Hematopoietic multipotent progenitor cell treated with erythropoietin and hydrocortisone succinate and interleukin-3 and kit ligand, for 8 days (in vitro differentiated cells): Measurements from ENCODE around the gene LRRC1.
A peak's percentile ranks its signal among the peaks of the same experiment; 100 is the strongest.

Source experiments
- DNase-seq: peaks from one replicate; pipeline ENCODE4 v3.0.0-alpha.2; 2015

The LRRC1 gene

DNA sequence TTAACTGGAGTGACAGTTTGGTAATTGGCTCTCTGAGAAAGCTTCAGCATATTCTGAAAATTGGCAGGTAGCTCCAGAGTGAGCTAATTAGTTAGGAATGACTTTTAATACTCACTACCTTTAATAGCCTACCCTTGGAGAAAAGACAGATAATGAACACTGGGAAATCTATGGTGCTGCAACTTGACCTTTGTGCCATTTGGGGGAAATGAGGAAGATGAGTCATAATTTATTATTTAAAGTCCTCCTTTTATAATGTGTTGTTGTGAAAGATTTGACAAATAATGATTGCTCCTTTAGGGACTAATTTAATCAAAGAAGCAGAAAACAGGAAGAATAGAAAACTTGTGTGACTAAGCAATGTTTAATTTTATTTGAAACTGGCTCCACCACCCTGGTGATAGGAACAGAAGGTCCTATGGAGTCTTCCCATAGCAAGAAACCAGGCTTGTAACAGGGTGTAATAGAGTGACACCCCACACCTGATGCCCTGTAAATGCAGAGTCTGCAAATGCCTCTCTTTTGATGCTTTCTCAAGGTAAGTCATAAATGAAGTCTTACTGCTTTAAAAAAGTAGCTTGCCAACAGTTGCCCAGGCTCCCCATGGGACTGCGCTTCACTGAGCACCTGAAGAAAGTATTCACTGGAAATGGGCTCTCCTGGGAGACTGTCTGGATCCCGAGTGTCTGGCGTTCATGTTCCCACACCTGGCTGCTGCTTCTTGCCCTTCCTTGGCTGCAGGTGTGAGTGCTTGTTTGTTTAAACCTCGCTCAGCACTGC is 134.4 kb downstream of the LRRC1 start:
- DNase-seq: no peak

DNA sequence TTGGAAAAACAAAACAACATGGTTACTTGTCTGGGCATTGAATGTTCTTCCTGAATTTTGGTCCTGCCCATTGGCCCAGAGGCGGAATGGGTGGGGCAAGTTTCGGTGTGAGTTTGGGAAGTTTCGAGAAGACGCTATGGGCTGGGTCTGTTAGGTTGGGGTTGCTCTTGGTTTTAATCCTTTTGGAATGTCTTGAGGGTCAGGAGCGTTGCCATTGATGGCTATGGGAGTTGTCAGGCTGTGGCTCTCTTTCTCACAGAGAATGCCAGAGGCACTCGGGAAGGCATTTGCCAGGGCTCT is 135.0 kb downstream of the LRRC1 start:
- DNase-seq: no peak

DNA sequence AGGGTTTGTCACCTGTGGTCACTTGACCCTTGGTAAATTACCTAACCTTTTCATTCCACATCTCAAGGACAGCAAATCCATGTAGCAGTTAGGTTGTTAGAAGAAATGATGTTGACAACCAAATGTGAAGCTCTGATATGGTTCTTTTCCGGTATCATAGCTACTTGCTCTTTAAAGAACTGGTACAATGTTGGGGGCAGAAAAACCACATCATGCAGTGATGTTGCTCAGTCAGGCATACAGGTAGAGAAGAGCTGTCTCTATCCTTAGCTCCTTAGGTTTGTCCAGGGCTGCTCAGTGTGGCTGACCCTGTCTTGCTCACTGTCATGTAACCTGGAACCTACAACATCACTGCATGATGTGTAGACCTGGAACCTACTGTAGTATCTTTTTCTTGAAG is 135.5 kb downstream of the LRRC1 start:
- DNase-seq: no peak

DNA sequence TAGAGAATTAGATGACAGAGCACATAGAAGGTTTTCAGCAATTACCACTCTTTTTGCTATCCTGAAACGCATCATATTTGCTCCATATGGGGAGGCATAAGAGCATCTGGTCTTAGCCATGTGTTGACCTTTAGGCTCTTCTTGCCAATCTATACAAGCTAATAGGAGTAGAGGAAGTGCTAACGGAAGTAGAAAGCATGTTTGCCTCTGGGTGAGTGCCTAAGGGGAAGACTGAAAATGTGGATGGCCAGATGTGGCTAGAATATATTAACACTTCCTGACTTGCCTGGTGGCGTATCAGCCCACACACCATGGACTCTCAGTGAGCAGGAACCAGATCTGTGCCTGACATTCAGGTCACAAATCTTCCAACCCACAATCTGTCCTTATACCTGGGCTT is 136.3 kb downstream of the LRRC1 start:
- no peak for DNase-seq

DNA sequence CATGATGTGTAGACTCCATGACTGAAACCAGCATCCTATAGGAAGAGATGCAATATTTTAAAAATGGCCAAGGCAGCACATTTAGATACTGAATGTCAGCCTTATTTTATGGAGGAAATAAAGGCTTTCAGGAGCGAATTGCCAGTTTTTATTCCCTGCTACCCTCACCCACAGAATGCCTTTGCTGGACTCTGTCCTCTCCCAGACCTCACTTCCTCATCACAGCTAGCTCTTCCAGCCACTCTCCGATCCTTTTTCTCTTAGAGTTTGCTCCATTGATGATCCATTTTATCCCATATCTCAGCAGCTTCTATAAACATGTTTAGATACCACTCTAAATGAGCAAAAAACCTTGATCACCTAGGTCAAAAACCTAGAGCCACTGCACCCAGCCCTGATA is 137.7 kb downstream of the LRRC1 start:
- no peak for DNase-seq

DNA sequence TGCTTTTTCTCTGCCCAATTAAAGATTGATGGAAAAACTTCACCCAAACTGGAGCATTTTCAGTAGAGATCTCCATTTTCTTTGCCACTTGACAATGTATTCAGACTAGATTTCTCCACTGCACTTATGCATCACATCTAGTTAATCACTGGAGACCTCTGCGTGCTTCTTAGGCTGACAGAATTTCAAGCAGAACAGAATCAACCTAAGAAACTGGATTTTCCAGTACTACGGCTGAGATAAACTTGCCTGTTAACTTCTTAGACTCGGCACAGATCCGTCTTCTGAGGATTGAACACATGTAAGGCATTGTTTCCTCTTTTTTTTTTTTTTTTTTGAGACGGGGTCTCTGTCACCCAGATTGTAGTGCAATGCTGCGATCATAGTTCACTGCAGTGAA is 139.2 kb downstream of the LRRC1 start:
- no peak for DNase-seq

DNA sequence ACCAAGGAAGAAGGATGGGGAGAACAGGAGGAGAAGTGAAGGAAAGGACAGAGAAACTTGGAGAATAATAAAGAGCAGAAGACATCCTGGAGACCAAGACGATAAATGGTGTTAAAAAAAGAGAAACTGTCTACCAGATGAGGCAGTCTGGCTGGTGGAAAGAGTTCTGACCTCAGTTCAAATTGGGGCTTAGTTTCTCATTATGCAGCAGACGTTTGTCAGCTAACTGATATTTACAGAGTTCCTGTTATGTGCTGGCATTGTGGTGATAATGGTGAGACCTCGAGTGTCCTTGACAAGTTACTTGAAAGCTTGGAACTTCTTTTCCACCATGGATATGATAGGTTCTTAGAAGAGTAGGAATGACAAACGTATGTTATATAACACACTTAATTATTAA is 142.7 kb downstream of the LRRC1 start:
- DNase-seq: no peak

DNA sequence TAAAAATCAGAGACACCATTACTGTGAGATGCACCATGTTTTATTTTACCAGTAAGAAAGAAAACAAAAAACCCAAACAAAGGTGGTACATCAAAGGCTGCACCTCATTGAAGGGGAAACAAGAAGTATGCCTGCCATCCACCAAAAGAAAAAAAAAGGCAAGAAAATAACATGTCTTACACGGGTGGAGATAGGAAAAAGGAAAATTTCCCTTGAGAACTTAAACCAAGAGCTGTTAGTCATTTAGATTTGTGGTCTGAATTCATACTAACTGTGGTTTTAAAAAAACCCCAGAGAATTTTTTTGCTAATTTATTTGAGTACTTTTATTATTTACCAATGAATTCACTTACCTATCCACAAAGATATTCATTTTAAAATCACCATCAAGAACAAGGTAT is 144.0 kb downstream of the LRRC1 start:
- no peak for DNase-seq

DNA sequence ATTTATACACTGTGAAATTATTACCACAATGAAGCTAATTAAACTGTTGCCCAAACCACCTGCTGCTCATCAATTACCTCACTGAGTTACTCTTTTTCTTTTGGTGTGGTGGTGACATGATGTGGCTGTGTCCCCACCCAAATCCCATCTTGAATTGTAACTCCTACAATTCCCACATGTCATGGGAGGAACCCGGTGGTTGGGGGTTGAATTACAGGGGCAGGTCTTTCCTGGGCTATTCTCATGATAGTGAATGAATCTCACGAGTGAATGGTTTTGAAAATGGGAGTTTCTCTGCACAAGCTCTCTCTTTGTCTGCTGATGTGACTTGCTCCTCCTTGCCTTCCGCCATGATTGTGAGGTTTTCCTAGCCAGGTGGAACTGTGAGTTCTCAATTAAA is 145.0 kb downstream of the LRRC1 start:
- DNase-seq: no peak

DNA sequence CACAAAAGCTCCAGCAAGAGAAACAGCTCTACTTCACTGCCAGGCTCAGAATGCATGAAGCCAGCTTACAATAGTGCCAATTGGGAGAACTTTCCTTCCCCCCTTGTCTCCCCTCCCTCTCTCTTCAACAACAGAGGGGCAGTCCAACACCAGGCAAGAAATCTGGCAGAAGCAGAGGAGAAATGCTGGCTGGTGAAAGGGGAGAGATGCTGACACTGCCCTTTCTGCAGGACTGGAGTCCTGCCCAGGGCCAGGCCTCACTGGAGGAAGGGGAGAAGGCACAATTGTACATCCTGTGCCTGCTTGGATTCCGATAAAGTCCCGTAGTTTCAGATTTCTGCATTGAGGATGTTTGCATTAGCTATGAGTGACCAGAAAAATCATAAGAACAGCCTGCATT is 148.6 kb downstream of the LRRC1 start:
- no peak for DNase-seq

DNA sequence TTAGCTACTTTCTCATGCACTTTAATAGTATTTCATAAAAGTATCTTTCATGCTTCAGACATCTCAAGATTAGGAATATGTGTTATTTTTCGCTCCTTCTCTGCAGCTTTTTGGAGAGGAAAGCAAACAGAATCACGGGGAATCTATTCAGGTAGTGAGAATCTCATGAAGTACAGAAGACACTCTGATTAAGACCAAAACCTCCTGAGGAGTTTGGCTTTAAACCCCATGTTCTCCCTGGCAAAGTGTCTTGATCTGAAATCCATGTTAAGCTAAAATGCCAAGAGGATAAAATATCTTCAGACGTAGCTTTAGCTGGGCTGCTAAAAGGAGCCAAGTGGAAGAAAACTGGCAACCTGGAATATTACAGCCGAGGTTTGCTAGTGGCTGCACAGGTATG is 149.3 kb downstream of the LRRC1 start:
- no peak for DNase-seq

DNA sequence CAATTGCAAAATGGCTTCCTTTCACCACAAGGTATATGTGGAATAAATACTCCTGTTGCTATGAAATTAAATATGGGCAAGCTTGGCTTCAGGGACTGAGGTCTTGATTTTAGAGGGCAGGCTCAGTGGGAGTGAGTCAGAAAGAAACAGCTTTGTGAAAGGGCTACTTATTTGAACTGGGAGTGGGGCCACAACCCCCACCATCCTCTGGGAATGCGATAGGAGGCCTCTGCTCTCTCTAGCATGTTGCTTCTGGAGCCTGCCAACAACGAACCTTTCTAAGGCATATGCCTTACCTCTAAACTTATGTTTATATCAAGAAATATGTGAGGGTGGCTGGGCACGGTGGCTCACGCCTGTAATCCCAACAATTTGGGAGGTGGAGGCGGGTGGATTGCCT is 149.7 kb downstream of the LRRC1 start:
- no peak for DNase-seq

DNA sequence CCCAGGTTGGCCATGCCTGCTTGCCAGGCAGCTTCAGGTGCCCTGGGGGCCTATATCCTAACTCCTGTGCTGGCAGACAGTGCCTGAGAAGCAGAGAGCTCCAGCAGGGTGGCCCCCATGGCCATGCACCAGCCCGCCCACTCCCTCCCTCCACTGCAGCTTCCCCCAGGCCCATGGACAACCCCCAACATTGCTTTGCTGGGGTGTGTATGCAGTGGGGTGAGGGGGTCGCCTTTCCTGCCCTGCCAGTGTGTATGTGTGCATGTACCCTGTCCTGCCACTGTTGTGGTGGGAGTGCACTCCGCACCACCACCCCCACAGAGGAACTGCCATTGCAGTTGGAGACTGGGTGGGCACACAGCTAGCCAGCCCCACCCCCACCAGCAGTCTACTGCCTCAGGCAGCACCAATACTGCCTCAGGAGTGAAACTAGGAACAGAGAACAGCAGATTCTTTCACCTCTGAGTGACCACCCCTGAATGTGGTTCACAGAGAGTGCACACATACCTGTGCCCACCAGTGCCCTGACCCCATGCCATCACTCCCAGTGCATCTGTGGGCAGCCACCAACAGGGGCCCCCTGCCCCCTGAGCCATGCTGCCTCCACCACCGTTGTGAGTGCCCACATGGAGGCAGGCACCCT is 151.1 kb downstream of the LRRC1 start:
- DNase-seq: no peak

DNA sequence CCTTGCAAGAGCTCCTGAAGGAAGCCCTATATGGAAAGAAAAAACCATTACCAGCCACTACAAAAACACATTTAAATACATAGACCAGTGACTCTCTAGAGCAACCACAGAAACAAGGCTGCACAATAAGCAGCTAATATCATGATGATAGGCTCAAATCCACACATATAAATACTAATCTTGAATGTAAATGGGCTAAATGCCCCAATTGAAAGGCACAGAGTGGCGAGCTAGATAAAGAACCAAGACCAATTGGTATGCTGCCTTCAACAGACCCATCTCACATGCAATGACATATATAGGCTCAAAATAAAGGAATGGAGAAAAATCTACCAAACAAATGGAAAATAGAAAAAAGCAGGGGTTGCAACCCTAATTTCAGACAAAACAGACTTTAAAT is 153.0 kb downstream of the LRRC1 start:
- DNase-seq: no peak

DNA sequence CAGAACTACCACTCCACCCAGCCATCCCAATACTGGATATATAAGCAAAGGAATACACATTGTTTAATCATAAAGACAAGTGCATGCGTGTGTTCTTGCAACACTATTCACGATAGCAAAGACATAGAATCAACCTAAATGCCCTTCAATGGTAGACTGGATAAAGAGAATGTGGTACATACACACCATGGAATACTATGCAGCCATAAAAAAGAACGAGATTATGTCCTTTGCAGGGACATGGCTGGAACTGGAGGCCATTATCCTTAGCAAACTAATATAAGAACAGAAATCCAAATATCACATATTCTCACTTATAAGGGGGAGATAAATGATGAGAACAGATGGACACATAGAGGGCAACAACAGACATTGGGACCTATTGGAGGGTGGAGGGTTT is 156.6 kb downstream of the LRRC1 start:
- DNase-seq: no peak

DNA sequence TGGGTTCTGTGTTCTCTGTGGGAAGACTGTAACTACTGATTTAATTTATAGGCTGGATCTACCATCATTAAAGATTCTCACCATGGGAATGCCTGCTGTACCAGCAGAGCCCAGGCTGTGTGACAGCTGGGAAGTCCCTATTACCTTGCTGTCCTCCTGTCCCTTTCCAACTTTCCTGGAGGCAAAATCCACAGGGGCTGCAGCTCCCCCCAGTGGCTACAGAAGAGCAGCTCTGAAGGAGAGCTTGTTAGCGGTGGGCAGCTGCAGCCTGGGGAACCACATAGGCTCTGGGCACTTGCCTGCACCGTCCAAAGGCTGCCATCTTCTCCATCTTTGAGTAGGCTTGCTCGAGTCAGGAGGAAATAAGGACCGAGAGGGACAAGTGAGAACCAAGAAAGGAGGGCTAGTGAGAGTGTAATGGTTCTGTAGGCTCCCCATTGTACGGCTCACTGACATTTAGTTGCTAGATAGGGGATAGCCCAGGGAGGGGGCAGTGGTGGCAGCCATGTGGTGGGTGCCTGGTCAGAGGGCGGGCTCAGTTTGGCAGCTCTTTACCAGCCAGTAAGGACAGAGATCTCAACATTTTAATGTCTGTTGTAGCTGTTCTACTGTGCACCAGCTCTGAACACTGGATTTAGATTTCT is 161.4 kb downstream of the LRRC1 start:
- DNase-seq: peak; percentile 11

DNA sequence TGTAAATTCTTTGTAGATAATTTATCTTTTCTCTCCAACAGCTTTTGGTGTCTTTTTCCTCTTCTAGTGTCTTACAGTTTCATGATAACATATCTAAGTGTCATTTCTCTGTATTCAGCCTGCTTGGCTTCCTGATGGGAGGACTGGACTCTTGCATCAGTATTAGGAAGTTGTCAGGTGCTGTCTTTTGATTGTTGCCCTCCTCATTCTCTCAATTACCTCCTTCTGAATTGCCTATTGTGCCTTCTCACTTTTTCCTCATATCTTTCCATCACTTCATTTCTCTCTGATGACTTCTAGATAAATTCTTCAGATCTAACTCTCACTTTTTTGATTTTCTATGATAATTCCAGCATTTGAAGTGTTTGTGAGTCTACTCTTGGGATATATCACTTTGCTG is 162.0 kb downstream of the LRRC1 start:
- DNase-seq: no peak

DNA sequence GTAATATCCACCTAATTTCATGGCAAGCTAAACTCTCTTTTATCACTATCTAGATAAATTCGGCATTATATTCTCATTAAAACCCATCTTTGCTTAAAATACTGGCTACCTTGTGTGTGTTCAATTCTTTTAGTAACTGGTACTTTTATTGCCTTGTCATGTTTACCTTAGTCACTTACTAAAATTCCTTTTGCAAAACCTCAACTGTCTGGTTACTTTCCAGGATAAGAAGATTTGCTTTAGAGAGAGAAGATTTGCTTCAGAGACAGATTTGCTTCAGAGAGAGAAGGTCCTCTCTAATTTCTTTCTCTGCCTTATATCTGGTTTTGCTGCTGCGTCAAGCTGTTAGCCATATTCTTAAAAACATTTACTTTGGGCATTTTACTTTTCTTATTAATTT is 164.9 kb downstream of the LRRC1 start:
- no peak for DNase-seq

DNA sequence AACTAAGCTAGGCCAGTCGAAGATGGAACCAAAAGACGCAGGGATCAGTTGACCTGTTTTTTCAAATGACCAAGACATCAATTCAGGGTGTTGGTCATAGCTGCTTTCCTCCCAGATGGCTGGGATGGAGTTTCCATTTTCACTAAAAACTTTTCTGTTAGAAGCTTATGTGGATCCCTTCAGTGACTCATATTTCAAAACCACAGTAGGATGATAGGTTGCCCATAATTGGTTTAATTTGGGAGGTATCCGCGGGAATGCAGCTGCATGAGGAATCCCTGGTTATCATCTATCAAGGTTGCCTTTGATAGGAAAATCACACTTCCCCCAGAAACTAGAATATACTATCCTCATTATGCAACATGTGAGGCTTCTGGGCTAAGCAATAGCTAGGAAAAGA is 165.5 kb downstream of the LRRC1 start:
- DNase-seq: no peak

DNA sequence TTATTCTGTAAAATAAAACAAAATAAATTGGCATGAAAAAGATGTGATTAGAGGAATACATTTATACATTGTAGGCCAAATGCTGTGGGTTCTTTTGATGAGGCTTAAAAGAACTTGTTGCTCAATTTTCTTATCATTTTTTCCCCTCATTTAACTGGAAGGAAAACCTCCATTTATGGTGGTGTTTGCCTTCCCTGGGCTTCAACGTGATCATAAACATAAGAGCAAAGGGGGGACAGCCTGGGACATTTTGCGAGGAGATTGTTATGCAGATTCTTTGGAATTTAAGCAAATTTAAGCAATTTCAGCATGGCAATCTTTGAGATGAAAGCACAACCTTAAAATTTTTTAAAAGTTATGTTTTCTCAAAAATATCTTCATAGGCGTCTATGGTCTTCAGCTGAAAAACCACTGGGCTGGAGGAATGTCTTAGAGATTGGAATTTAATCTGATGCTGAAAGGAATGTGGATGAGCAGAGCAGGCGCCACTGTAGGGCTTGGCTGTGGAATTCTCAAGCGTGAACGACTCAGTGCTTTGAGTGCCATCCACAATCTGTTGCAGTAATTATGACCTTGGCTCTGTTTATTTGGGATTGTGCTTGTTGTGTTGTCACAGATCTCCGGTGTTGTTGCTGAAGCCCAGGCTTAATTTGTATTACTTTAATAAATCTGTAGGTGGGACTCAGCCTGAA is 167.0 kb downstream of the LRRC1 start:
- DNase-seq: no peak

DNA sequence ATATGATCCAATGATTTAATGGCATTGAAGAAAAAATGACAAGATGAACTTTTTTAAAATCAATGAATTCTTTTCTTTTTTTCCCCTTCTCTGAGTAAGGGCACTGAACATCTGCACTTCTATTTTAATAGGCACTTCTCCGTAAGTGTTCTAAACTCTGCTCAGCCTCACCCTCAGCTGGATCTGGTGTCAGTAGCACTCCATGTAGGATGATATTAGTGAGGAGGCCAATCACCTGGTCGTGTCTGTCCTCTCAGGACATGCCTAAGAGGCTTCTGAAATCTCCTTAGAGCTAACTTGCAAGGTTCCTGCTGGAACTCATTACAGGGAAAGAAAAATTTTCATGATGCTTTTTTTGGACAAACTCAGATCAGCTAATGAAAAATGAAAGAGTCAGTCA is 167.8 kb downstream of the LRRC1 start:
- DNase-seq: no peak

DNA sequence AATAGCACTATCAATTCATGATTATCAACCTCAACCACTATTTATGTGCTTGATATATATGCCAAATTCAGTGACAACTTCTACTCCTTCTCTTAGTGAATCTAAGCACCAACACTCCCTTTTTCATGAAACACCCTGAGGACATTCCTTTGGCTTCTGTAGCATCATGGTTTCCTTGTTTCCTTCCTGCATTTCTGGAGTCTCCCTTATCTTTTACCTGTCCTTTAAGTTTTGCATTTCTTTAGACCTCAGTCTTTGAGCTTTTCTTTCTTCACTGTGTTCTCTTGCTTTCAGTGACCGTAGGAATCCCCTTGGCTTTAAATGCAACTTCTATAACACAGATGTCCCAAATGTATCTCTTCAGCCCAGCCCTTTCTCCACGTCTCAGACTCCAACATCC is 172.6 kb downstream of the LRRC1 start:
- DNase-seq: no peak
